Renal cortical epithelial cell (primary cell): Measurements from ENCODE around the gene RGL3. TPM values are rescaled to one million over a fixed set of nuclear protein-coding genes. Genes with fewer than 3 reads are reported as not detected.
"Not testable (repeated sequence)": the region's sequence is repeated elsewhere in the genome, so short reads cannot be mapped to it uniquely, and the experiment has no call there.

Experiments
- DNase-seq: peaks from one replicate; pipeline ENCODE4 v3.0.0-alpha.2; 2011; ENCODE audit warnings: low read depth
- total RNA-seq: library from RNA; depleted of rRNA; stranded (reverse); fragments of >200 nt; gene quantifications from 2 replicates; pipeline ENCODE4 v1.2.3, GENCODE V29; 2014

The RGL3 gene
- total RNA-seq, 1 donor from 2014 or later, result 11.2 TPM

- no peak for DNase-seq
These were observed 57.1 kb downstream of the RGL3 start for GRCh38 chr19:11361771-11362731.

- peak; percentile 34 for DNase-seq
These were observed 57.9 kb downstream of the RGL3 start for GRCh38 chr19:11361037-11361770.

GRCh38 chr19:11359421-11359820, 59.7 kb downstream of the RGL3 start:
- DNase-seq, result no peak

GRCh38 chr19:11356676-11357550, 62.2 kb downstream of the RGL3 start:
- DNase-seq, result no peak

- no peak for DNase-seq
These were observed 63.1 kb downstream of the RGL3 start for GRCh38 chr19:11356074-11356397.

- DNase-seq, result peak; percentile 63
These were observed 63.7 kb downstream of the RGL3 start, which contains the start of gene PLPPR2 for GRCh38 chr19:11355160-11356073. Gene PLPPR2, plus strand, starts transcription at chr19:11355432. Its CDS starts 2,242 bp downstream, at chr19:11357674.

GRCh38 chr19:11354102-11354501, 65.0 kb downstream of the RGL3 start:
- not testable (repeated sequence) for DNase-seq

GRCh38 chr19:11349171-11349570, 69.9 kb downstream of the RGL3 start:
- no peak for DNase-seq

- no peak for DNase-seq
These were observed 71.5 kb downstream of the RGL3 start for GRCh38 chr19:11347546-11348039.

GRCh38 chr19:11346104-11346940, 72.8 kb downstream of the RGL3 start, which contains the start of the genes CCDC159 and TMEM205:
Gene CCDC159, plus strand, starts transcription at chr19:11346519. Its CDS starts 88 bp downstream, at chr19:11346607.
Gene TMEM205, minus strand, starts transcription at chr19:11346268. Its CDS starts 649 bp downstream, at chr19:11345619.
- peak; percentile 99 for DNase-seq

GRCh38 chr19:11345122-11345803, 73.9 kb downstream of the RGL3 start:
- DNase-seq, result peak; percentile 61

Other genes starting within 250 kb of the RGL3 start
- 26.0 and 233 TPM in 2 replicates for gene KANK2, start 221.8 kb downstream of the RGL3 start, total RNA-seq
- gene ANGPTL8, start 179.7 kb downstream of the RGL3 start, total RNA-seq, result not detected in 2 replicates
- 5.9 and 27.1 TPM in 2 replicates for gene DOCK6, start 156.8 kb downstream of the RGL3 start, total RNA-seq
- not detected in 2 replicates for gene TSPAN16, start 123.2 kb downstream of the RGL3 start, total RNA-seq
- 23.4 and 49.7 TPM in 2 replicates for gene RAB3D, start 79.7 kb downstream of the RGL3 start, total RNA-seq
- 203 and 241 TPM in 2 replicates for gene TMEM205, start 73.0 kb downstream of the RGL3 start, total RNA-seq
- gene CCDC159, start 72.8 kb downstream of the RGL3 start, total RNA-seq, result 2.3 and 6.8 TPM in 2 replicates
- 3.3 and 14.5 TPM in 2 replicates for gene PLPPR2, start 63.9 kb downstream of the RGL3 start, total RNA-seq
- gene SWSAP1, start 44.6 kb downstream of the RGL3 start, total RNA-seq, result 0.70 and 1.0 TPM in 2 replicates
- gene EPOR, start 35.0 kb downstream of the RGL3 start, total RNA-seq, result 3.3 and 6.8 TPM in 2 replicates
- gene ODAD3, start 15.8 kb upstream of the RGL3 start, total RNA-seq, result 0.35 and 0.75 TPM in 2 replicates
- gene PRKCSH, start 16.3 kb upstream of the RGL3 start, total RNA-seq, result 85.8 and 192 TPM in 2 replicates
- not detected in 2 replicates for gene ELAVL3, start 61.7 kb upstream of the RGL3 start, total RNA-seq
- 3.8 and 7.1 TPM in 2 replicates for gene ZNF653, start 86.5 kb upstream of the RGL3 start, total RNA-seq
- gene ECSIT, start 109.8 kb upstream of the RGL3 start, total RNA-seq, result 18.4 and 23.3 TPM in 2 replicates
- 2.7 and 10.9 TPM in 2 replicates for gene CNN1, start 119.5 kb upstream of the RGL3 start, total RNA-seq
- 27.6 TPM in 2 replicates for gene ELOF1, start 139.9 kb upstream of the RGL3 start, total RNA-seq
- gene ACP5, start 158.3 kb upstream of the RGL3 start, total RNA-seq, result 0.60 and 3.1 TPM in 2 replicates
- 34.0 and 38.3 TPM in 2 replicates for gene ZNF627, start 178.2 kb upstream of the RGL3 start, total RNA-seq